GM12864 (cell line): Measurements from ENCODE around the gene TRABD.

Experiments used
- DNase-seq: peaks from one replicate; pipeline ENCODE4 v3.0.0-alpha.2; 2011; ENCODE audit warnings: low read depth
- H3K4me3 ChIP-seq: 2 replicates; pipeline ENCODE4 v1.5.1; 2011; ENCODE audit warnings: mild to moderate bottlenecking, low read depth, low read length, control low read depth
- TF ChIP-seq, protein P1 (sequence below): IDR thresholded peaks from 2 replicates; pipeline ENCODE4 v1.5.1; 2011; ENCODE audit warnings: low read depth, mild to moderate bottlenecking, moderate library complexity, low read length, control low read depth, inconsistent platforms; ENCODE audit errors: missing control alignments

TRABD gene

DNA sequence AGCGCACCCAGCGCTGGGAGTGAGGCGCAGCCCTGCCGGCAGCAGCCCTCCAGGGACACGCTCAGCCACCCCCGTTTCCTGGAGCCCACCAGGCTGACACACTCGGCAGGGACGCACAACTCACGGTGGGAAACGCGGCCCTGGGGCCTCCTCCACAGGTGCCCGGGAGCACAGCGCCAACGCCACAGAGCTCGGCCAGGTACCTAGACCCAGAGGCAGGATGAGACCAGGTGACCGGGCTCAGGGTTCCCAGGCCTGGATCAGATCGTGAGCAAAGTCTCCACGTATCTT is 41.1 kb downstream of the TRABD start:
- no peak for DNase-seq
- H3K4me3 ChIP-seq = no peak overlapping the region
- TF ChIP-seq, protein P1, sequence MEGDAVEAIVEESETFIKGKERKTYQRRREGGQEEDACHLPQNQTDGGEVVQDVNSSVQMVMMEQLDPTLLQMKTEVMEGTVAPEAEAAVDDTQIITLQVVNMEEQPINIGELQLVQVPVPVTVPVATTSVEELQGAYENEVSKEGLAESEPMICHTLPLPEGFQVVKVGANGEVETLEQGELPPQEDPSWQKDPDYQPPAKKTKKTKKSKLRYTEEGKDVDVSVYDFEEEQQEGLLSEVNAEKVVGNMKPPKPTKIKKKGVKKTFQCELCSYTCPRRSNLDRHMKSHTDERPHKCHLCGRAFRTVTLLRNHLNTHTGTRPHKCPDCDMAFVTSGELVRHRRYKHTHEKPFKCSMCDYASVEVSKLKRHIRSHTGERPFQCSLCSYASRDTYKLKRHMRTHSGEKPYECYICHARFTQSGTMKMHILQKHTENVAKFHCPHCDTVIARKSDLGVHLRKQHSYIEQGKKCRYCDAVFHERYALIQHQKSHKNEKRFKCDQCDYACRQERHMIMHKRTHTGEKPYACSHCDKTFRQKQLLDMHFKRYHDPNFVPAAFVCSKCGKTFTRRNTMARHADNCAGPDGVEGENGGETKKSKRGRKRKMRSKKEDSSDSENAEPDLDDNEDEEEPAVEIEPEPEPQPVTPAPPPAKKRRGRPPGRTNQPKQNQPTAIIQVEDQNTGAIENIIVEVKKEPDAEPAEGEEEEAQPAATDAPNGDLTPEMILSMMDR = no peak

DNA sequence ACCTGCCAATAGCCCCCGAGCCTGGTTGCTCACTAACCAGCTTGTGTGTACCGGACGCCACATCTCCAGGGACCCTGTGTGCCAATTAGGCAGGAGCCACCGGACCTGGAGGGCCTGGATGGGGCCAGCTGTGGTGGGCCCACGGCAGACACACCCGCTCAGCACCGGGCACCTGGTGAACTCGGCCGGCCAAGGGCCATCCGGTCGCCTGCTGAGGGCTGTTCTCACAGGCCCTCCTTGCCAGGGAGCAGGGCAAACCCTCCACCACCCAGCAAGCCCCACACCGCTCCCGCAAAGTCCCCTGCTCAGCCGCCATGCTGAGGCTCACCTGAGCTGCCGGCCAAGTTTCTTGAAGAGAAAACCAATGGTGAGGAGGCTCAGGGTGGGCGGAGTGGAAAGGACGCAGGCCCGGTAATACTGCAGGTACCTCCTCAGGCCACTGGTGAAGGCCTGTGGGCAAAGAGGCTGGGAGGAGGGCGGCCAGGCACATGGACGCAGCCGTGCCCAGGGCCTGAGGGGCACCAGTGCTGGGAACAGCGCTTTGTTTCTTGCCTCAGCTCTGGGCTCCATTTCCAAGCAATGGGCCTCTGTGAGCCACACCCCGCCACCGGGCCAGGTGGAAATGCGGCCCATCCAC is 42.0 kb downstream of the TRABD start:
- DNase-seq = no peak
- TF ChIP-seq, protein P1 = no peak
- H3K4me3 ChIP-seq = no peak overlapping the region

DNA sequence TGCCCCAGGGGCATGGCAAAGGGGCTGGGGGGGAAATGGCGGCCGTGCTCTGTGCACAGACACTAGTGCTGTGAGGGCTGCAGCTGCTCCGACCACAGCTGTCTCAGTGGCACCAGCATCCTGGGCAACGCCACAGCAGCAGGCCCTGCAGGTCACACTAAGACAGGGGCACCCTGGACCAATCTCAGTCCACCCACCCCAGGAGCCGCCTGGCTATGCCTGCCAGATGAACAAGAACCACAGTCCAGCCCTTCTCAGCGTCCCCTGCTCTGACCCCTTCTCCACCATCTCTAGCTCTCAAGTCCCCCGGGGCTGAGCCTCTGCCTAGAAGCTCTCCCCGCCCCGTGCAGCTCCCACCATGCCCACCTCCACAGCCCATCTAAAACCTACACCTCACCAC is 42.7 kb downstream of the TRABD start:
- TF ChIP-seq, protein P1 = no peak
- no peak overlapping the region for H3K4me3 ChIP-seq
- no peak for DNase-seq

DNA sequence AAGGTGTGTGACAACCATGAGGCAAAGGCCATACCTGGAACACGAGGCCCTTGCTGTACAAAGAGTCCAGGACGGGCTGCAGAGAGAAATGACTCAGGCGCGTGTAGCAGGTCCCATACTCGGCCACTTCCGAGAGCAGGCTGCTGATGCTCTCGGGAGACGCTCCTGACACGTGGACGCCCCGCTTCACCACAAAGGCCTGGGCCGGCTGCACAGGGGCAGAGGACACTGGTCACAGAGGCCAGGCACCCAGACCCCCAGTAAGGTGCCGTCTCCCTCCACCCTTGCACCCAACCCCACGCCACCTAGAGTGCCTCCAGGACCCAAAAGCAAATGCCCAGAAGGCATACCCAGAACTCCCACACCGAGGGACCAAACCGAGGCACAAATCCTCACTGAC is 43.7 kb downstream of the TRABD start:
- TF ChIP-seq, protein P1 = no peak
- no peak overlapping the region for H3K4me3 ChIP-seq
- no peak for DNase-seq

DNA sequence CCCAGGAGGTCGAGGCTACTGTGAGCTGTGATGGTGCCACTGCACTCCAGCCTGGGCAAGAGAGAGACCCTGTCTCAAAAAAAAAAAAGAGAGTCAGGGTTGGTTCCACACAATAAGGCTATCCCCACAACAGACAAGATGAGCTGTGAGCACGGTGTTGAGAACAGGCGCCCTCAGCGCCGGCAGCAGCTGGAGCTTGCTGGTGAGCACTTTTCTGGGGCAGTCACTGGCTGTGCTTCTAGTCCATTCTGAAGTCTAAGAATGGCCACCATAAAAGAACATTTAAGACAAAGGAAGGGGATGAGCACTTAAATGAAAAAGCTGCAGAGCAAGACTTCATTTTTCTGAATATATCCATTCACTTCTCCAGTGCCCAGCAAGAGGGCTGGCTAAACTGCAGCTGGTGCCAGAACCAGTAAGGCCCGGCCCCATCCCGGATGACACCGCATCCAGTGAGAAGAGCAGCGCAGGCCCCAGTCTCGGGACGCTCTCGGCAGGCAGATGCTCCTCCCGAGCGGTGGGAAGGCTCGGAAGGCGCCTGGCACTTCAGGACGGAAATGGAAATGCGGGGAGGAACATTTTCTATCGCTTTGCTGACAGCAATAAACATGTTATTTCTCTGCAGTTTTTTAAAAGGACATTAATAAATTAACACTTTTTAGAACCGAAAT is 46.9 kb downstream of the TRABD start:
- DNase-seq = no peak
- TF ChIP-seq, protein P1 = no peak
- H3K4me3 ChIP-seq = no peak overlapping the region

DNA sequence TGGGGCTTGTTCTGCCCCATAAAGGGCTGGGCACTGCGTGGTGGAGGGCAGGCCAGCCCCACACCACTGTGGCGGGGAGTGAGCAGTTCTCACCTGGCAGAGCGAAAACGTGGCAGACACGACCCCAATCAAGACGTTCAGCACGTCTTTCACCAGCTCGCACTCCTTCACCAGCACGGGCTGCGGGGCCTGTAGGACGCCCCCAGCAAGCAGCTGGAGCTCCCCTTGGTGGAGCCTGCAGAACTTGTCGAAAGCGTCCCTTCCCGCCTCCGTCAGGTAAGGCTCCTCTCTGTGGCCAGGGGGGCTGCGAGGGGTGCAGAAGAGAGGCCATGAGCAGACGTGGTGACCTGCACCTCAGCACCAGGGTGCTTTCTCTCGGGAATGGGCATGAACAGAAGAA is 47.5 kb downstream of the TRABD start:
- DNase-seq = no peak
- H3K4me3 ChIP-seq = no peak overlapping the region
- TF ChIP-seq, protein P1 = no peak
